Measurements from ENCODE around the gene MGAT5B. TPM values are rescaled to one million over a fixed set of nuclear protein-coding genes. Genes with fewer than 3 reads are reported as not detected.

The MGAT5B gene
- total and polyA plus RNA-seq, 4 donors: 0.02 to 0.25 TPM; not detected in 2

DNA sequence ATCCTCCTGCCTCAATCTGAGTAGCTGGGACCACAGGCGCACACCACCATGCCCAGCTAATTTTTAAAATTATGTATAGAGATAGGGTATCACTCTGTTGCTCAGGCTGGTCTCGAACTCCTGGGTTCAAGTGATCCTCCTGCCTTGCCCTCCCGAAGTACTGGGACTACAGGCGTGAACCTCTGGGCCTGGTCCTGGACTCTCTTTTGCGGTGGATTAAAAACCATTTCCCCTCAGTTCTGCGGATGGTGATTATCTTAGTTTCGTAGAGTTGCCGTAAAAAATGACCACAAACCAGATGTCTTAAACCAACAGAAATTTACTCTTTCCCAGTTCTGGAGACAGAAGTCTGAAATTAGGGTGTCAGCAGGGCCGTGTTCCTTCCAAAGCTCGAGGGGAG, 28.8 kb downstream of the MGAT5B start:
- TF ChIP-seq FOXA2 (IDR thresholded peaks at IDR 0.05) (no peak), TAF1 (conservative IDR thresholded peaks at IDR 0.05) (no peak), HNF4A (conservative IDR thresholded peaks at IDR 0.05) (no peak), NR2F2 (IDR thresholded peaks at IDR 0.05) (no peak), YY1 (IDR thresholded peaks at IDR 0.05) (no peak), EGR1 (IDR thresholded peaks at IDR 0.05; ENCODE audit: low read depth in 2 of 2) (no peak), RXRA (IDR thresholded peaks at IDR 0.05) (no peak), RAD21 (IDR thresholded peaks at IDR 0.05) (no peak), SP1 (IDR thresholded peaks at IDR 0.05) (no peak), HNF4G (IDR thresholded peaks at IDR 0.05) (no peak), JUND (IDR thresholded peaks at IDR 0.05) (no peak), GABPA (IDR thresholded peaks at IDR 0.05 in 1 of 2, conservative IDR thresholded peaks at IDR 0.05 in 1 of 2) (no peak), FOXA1 (IDR thresholded peaks at IDR 0.05) (no peak)
- TF ChIP-seq, protein P1, sequence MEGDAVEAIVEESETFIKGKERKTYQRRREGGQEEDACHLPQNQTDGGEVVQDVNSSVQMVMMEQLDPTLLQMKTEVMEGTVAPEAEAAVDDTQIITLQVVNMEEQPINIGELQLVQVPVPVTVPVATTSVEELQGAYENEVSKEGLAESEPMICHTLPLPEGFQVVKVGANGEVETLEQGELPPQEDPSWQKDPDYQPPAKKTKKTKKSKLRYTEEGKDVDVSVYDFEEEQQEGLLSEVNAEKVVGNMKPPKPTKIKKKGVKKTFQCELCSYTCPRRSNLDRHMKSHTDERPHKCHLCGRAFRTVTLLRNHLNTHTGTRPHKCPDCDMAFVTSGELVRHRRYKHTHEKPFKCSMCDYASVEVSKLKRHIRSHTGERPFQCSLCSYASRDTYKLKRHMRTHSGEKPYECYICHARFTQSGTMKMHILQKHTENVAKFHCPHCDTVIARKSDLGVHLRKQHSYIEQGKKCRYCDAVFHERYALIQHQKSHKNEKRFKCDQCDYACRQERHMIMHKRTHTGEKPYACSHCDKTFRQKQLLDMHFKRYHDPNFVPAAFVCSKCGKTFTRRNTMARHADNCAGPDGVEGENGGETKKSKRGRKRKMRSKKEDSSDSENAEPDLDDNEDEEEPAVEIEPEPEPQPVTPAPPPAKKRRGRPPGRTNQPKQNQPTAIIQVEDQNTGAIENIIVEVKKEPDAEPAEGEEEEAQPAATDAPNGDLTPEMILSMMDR (IDR thresholded peaks at IDR 0.05; ENCODE audit: low read depth, low read length, missing input control): no peak
- TF ChIP-seq, protein P2, sequence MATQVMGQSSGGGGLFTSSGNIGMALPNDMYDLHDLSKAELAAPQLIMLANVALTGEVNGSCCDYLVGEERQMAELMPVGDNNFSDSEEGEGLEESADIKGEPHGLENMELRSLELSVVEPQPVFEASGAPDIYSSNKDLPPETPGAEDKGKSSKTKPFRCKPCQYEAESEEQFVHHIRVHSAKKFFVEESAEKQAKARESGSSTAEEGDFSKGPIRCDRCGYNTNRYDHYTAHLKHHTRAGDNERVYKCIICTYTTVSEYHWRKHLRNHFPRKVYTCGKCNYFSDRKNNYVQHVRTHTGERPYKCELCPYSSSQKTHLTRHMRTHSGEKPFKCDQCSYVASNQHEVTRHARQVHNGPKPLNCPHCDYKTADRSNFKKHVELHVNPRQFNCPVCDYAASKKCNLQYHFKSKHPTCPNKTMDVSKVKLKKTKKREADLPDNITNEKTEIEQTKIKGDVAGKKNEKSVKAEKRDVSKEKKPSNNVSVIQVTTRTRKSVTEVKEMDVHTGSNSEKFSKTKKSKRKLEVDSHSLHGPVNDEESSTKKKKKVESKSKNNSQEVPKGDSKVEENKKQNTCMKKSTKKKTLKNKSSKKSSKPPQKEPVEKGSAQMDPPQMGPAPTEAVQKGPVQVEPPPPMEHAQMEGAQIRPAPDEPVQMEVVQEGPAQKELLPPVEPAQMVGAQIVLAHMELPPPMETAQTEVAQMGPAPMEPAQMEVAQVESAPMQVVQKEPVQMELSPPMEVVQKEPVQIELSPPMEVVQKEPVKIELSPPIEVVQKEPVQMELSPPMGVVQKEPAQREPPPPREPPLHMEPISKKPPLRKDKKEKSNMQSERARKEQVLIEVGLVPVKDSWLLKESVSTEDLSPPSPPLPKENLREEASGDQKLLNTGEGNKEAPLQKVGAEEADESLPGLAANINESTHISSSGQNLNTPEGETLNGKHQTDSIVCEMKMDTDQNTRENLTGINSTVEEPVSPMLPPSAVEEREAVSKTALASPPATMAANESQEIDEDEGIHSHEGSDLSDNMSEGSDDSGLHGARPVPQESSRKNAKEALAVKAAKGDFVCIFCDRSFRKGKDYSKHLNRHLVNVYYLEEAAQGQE (IDR thresholded peaks at IDR 0.05): no peak
- TF ChIP-seq, protein P3, sequence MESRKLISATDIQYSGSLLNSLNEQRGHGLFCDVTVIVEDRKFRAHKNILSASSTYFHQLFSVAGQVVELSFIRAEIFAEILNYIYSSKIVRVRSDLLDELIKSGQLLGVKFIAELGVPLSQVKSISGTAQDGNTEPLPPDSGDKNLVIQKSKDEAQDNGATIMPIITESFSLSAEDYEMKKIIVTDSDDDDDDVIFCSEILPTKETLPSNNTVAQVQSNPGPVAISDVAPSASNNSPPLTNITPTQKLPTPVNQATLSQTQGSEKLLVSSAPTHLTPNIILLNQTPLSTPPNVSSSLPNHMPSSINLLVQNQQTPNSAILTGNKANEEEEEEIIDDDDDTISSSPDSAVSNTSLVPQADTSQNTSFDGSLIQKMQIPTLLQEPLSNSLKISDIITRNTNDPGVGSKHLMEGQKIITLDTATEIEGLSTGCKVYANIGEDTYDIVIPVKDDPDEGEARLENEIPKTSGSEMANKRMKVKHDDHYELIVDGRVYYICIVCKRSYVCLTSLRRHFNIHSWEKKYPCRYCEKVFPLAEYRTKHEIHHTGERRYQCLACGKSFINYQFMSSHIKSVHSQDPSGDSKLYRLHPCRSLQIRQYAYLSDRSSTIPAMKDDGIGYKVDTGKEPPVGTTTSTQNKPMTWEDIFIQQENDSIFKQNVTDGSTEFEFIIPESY (IDR thresholded peaks at IDR 0.05): no peak
- TF ChIP-seq, protein P4, sequence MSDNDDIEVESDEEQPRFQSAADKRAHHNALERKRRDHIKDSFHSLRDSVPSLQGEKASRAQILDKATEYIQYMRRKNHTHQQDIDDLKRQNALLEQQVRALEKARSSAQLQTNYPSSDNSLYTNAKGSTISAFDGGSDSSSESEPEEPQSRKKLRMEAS (IDR thresholded peaks at IDR 0.05): no peak
- TF ChIP-seq, protein P5, sequence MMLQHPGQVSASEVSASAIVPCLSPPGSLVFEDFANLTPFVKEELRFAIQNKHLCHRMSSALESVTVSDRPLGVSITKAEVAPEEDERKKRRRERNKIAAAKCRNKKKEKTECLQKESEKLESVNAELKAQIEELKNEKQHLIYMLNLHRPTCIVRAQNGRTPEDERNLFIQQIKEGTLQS (IDR thresholded peaks at IDR 0.05): no peak
- no peak for DNase-seq (ENCODE audit: low spot score)
- H3K4me1 ChIP-seq (ENCODE audit: control insufficient read depth in 4 of 4, insufficient read depth in 4 of 4, low read length in 3 of 4): no peaks in the 10 kb centered on the region
- H3K9ac ChIP-seq (ENCODE audit: low read depth in 1 of 2, low read length in 2 of 2): no peak overlapping the region
- no peak overlapping the region for H3K4me3 ChIP-seq (ENCODE audit: low read depth in 1 of 3, low read length in 3 of 3)
- no peak overlapping the region for H3K27ac ChIP-seq (ENCODE audit: low read depth in 1 of 2, low read length in 2 of 2)
- no peaks in the 10 kb centered on the region for H3K27me3 ChIP-seq (ENCODE audit: control insufficient read depth in 4 of 4, insufficient read depth in 4 of 4, low read length in 3 of 4)
- peaks cover 0 to 2% (median 1%) of the 10 kb centered on the region in 4 donors for H3K9me3 ChIP-seq (ENCODE audit: control insufficient read depth in 4 of 4, low read length in 3 of 4)
- no peaks in the 10 kb centered on the region for H3K36me3 ChIP-seq (ENCODE audit: control insufficient read depth in 4 of 4, insufficient read depth in 3 of 4, low read depth in 1 of 4, low read length in 3 of 4)
- 85% methylated on average over 10 of the region's 10 CpGs for WGBS
